HG03060 (cell line): ENCODE measurements around the gene ZNF155.
"Not testable (repeated sequence)": the region's sequence is repeated elsewhere in the genome, so short reads cannot be mapped to it uniquely, and the experiment has no call there.

Experiments used
- ATAC-seq: cut with Tn5 transposase; IDR thresholded peaks from one replicate; pipeline ENCODE4 v1.9.1; 2021; ENCODE audit warnings: low read depth, moderate number of reproducible peaks; ENCODE audit not compliant: unreplicated experiment

The ZNF155 gene

GRCh38 chr19:43983912-43984686 is at the start of gene ZNF155:
ZNF155 (plus strand) TSS chr19:43984188; CDS start chr19:43988544, 4,356 bp downstream.
- ATAC-seq, result no peak

- no peak for ATAC-seq
Measured at GRCh38 chr19:43934985-43935708, 48.8 kb upstream of the ZNF155 start, which contains the start of gene ZNF45. ZNF45 (minus strand) TSS chr19:43935282; CDS start chr19:43922185, 13,097 bp downstream.

GRCh38 chr19:43936188-43936587 is 47.8 kb upstream of the ZNF155 start:
- no peak for ATAC-seq

- ATAC-seq, result no peak
Measured at GRCh38 chr19:43939557-43940260, 44.3 kb upstream of the ZNF155 start.

- no peak for ATAC-seq
Measured at GRCh38 chr19:43940719-43941118, 43.3 kb upstream of the ZNF155 start.

GRCh38 chr19:43941209-43941608 is 42.8 kb upstream of the ZNF155 start:
- ATAC-seq, result no peak

GRCh38 chr19:43947412-43947811 is 36.6 kb upstream of the ZNF155 start:
- ATAC-seq, result not testable (repeated sequence)

- not testable (repeated sequence) for ATAC-seq
Measured at GRCh38 chr19:43949803-43950202, 34.2 kb upstream of the ZNF155 start.

GRCh38 chr19:43950834-43951645 is 32.9 kb upstream of the ZNF155 start, which contains the start of gene ZNF221:
ZNF221 (plus strand) TSS chr19:43951228; CDS start chr19:43962727, 11,499 bp downstream.
- peak; percentile 75 for ATAC-seq

- no peak for ATAC-seq
Measured at GRCh38 chr19:43956827-43957226, 27.2 kb upstream of the ZNF155 start.

- ATAC-seq, result no peak
Measured at GRCh38 chr19:43957891-43958290, 26.1 kb upstream of the ZNF155 start.

- no peak for ATAC-seq
Measured at GRCh38 chr19:43960411-43960810, 23.6 kb upstream of the ZNF155 start.

- ATAC-seq, result no peak
Measured at GRCh38 chr19:43966079-43966694, 17.8 kb upstream of the ZNF155 start.

GRCh38 chr19:43976732-43977131 is 7.3 kb upstream of the ZNF155 start:
- ATAC-seq, result no peak

GRCh38 chr19:43983544-43983911 is 460 bp upstream of the ZNF155 start:
- no peak for ATAC-seq

GRCh38 chr19:43984687-43985000 is 656 bp downstream of the ZNF155 start:
- no peak for ATAC-seq

- no peak for ATAC-seq
Measured at GRCh38 chr19:43997631-43998290, 13.8 kb downstream of the ZNF155 start.

- ATAC-seq, result no peak
Measured at GRCh38 chr19:44002212-44002565, 18.2 kb downstream of the ZNF155 start.
